GM21576 (cell line): ENCODE measurements around the gene EHMT1.
"Not testable (repeated sequence)": the region's sequence is repeated elsewhere in the genome, so short reads cannot be mapped to it uniquely, and the experiment has no call there.

Source experiments
- ATAC-seq: cut with Tn5 transposase; IDR thresholded peaks from one replicate; pipeline ENCODE4 v1.9.1; 2021; ENCODE audit warnings: mild to moderate bottlenecking, moderate library complexity; ENCODE audit not compliant: unreplicated experiment

EHMT1 gene

GRCh38 chr9:137838576-137838975 lies 219.8 kb downstream of the EHMT1 start:
- no peak for ATAC-seq

GRCh38 chr9:137843355-137843754 lies 224.6 kb downstream of the EHMT1 start:
- ATAC-seq: no peak

- ATAC-seq: no peak
These were observed 232.9 kb downstream of the EHMT1 start for GRCh38 chr9:137851516-137852267.

GRCh38 chr9:137853392-137853995 lies 234.7 kb downstream of the EHMT1 start:
- ATAC-seq: no peak

- ATAC-seq: no peak
These were observed 241.6 kb downstream of the EHMT1 start for GRCh38 chr9:137860361-137860760.

GRCh38 chr9:137865581-137866145 lies 246.9 kb downstream of the EHMT1 start:
- ATAC-seq: no peak

- no peak for ATAC-seq
These were observed 247.7 kb downstream of the EHMT1 start for GRCh38 chr9:137866226-137867141.

- no peak for ATAC-seq
These were observed 251.6 kb downstream of the EHMT1 start for GRCh38 chr9:137870432-137870831.

- no peak for ATAC-seq
These were observed 253.5 kb downstream of the EHMT1 start for GRCh38 chr9:137872296-137872695.

- no peak for ATAC-seq
These were observed 254.6 kb downstream of the EHMT1 start for GRCh38 chr9:137873408-137873807.

GRCh38 chr9:137873858-137874362 lies 255.1 kb downstream of the EHMT1 start:
- no peak for ATAC-seq

GRCh38 chr9:137875354-137875753 lies 256.5 kb downstream of the EHMT1 start:
- no peak for ATAC-seq

GRCh38 chr9:137875846-137876245 lies 257.0 kb downstream of the EHMT1 start:
- no peak for ATAC-seq

GRCh38 chr9:137876269-137876668 lies 257.5 kb downstream of the EHMT1 start:
- no peak for ATAC-seq

- ATAC-seq: no peak
These were observed 258.1 kb downstream of the EHMT1 start for GRCh38 chr9:137876781-137877386.

GRCh38 chr9:137877506-137878122 lies 258.8 kb downstream of the EHMT1 start, which contains the start of gene CACNA1B:
TSS of gene CACNA1B (plus strand) at chr9:137877782. CDS start at chr9:137877934, 152 bp downstream.
- not testable (repeated sequence) for ATAC-seq

GRCh38 chr9:137878146-137878941 lies 259.5 kb downstream of the EHMT1 start:
- no peak for ATAC-seq

- ATAC-seq: no peak
These were observed 260.2 kb downstream of the EHMT1 start for GRCh38 chr9:137879052-137879451.

GRCh38 chr9:137879566-137880150 lies 260.9 kb downstream of the EHMT1 start:
- ATAC-seq: no peak
